Loucy (cell line): ENCODE data around the gene KDM2B.

ENCODE experiments used
- EZH2phosphoT487 ChIP-seq: fragments of 200-600 bp; IDR thresholded peaks from 2 replicates; pipeline ENCODE4 v1.6.1; 2018; ENCODE audit warnings: antibody characterized with exemption, mild to moderate bottlenecking, moderate library complexity, borderline replicate concordance
- TF ChIP-seq, protein P1 (sequence below): fragments of 200-600 bp; sonication (generic); conservative IDR thresholded peaks from 2 replicates; pipeline ENCODE4 v1.5.1; 2014; ENCODE audit warnings: mild to moderate bottlenecking, antibody characterized with exemption, low read length

GRCh38 chr12:121568971-121569751 is 11.7 kb downstream of the KDM2B start:
- TF ChIP-seq, protein P1, sequence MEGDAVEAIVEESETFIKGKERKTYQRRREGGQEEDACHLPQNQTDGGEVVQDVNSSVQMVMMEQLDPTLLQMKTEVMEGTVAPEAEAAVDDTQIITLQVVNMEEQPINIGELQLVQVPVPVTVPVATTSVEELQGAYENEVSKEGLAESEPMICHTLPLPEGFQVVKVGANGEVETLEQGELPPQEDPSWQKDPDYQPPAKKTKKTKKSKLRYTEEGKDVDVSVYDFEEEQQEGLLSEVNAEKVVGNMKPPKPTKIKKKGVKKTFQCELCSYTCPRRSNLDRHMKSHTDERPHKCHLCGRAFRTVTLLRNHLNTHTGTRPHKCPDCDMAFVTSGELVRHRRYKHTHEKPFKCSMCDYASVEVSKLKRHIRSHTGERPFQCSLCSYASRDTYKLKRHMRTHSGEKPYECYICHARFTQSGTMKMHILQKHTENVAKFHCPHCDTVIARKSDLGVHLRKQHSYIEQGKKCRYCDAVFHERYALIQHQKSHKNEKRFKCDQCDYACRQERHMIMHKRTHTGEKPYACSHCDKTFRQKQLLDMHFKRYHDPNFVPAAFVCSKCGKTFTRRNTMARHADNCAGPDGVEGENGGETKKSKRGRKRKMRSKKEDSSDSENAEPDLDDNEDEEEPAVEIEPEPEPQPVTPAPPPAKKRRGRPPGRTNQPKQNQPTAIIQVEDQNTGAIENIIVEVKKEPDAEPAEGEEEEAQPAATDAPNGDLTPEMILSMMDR, result no peak
- no peak for TF ChIP-seq EZH2phosphoT487
